DND-41 (cell line): ENCODE results near the gene SS18L1.

ENCODE experiments used
- CTCF ChIP-seq: IDR thresholded peaks from 2 replicates; pipeline ENCODE4 v1.5.1; 2012; ENCODE audit warnings: borderline replicate concordance, low read length, moderate library complexity, mild to moderate bottlenecking; ENCODE audit not compliant: poor library complexity, severe bottlenecking; ENCODE audit errors: extremely low read depth
- EZH2 ChIP-seq: IDR thresholded peaks from 3 replicates; pipeline ENCODE4 v1.6.1; 2012; ENCODE audit warnings: borderline replicate concordance, low read depth, mild to moderate bottlenecking, moderate library complexity, low read length, inconsistent platforms; ENCODE audit not compliant: severe bottlenecking

- TF ChIP-seq CTCF: peak; percentile 64
- TF ChIP-seq EZH2: no peak
Measured at GRCh38 chr20:62141397-62142251, 1.9 kb upstream of the SS18L1 start.
